Iris pigment epithelial cell (primary cell): Measurements from ENCODE around the gene MUC4.
"Not testable (repeated sequence)": the region's sequence is repeated elsewhere in the genome, so short reads cannot be mapped to it uniquely, and the experiment has no call there.

Experiments
- DNase-seq: peaks from one replicate; pipeline ENCODE4 v3.0.0-alpha.2; 2011; ENCODE audit warnings: low read depth

The MUC4 gene

GRCh38 chr3:195788711-195789581, 22.8 kb downstream of the MUC4 start:
- DNase-seq, result no peak

DNA sequence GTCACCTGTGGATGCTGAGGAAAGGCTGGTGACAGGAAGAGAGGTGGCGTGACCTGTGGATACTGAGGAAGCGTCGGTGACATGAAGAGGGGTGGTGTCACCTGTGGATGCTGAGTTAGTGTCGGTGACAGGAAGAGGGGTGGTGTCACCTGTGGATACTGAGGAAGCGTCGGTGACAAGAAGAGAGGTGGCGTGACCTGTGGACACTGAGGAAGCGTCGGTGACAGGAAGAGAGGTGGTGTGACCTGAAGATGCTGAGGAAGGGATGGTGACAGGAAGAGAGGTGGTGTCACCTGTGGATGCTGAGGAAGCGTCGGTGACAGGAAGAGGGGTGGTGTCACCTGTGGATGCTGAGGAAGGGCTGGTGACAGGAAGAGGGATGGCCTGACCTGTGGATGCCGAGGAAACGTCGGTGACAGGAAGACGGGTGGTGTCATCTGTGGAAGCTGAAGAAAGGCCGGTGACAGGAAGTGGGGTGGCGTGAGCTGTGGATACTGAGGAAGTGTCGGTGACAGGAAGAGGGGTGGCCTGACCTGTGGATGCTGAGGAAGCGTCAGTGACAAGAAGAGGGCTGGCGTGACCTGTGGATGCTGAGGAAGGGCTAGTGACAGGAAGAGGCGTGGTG, 25.8 kb downstream of the MUC4 start:
- not testable (repeated sequence) for DNase-seq

GRCh38 chr3:195784031-195784430, 27.7 kb downstream of the MUC4 start:
- not testable (repeated sequence) for DNase-seq

GRCh38 chr3:195781236-195781635, 30.5 kb downstream of the MUC4 start:
- not testable (repeated sequence) for DNase-seq

- no peak for DNase-seq
Measured at GRCh38 chr3:195777975-195778374, 33.8 kb downstream of the MUC4 start.

- peak; percentile 49 for DNase-seq
Measured at GRCh38 chr3:195774917-195775316, 36.8 kb downstream of the MUC4 start.

GRCh38 chr3:195773956-195774537, 37.7 kb downstream of the MUC4 start:
- DNase-seq, result no peak

GRCh38 chr3:195771646-195772300, 40.0 kb downstream of the MUC4 start:
- DNase-seq, result no peak

DNA sequence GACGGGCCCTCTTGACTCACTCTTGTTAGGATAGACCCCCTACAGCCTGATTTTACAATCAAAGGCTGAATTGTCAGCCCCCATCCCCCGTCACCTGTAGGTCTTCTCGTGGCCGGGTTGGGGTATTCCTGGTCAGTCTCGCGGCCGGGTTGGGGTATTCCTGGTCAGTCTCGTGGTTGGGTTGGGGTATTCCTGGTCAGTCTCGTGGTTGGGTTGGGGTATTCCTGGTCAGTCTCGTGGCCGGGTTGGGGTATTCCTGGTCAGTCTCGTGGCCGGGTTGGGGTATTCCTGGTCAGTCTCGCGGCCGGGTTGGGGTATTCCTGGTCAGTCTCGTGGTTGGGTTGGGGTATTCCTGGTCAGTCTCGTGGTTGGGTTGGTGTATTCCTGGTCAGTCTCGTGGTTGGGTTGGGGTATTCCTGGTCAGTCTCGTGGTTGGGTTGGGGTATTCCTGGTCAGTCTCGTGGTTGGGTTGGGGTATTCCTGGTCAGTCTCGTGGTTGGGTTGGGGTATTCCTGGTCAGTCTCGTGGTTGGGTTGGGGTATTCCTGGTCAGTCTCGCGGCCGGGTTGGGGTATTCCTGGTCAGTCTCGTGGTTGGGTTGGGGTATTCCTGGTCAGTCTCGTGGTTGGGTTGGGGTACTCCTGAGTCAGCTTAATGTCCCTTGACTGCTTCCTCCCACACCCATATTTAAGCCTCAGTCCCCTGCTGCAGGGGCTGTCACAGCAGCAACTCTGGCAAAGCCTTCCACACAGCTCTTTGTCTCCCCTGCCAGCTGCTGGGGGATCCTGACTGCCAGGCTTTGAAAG, 40.7 kb downstream of the MUC4 start:
- not testable (repeated sequence) for DNase-seq

DNA sequence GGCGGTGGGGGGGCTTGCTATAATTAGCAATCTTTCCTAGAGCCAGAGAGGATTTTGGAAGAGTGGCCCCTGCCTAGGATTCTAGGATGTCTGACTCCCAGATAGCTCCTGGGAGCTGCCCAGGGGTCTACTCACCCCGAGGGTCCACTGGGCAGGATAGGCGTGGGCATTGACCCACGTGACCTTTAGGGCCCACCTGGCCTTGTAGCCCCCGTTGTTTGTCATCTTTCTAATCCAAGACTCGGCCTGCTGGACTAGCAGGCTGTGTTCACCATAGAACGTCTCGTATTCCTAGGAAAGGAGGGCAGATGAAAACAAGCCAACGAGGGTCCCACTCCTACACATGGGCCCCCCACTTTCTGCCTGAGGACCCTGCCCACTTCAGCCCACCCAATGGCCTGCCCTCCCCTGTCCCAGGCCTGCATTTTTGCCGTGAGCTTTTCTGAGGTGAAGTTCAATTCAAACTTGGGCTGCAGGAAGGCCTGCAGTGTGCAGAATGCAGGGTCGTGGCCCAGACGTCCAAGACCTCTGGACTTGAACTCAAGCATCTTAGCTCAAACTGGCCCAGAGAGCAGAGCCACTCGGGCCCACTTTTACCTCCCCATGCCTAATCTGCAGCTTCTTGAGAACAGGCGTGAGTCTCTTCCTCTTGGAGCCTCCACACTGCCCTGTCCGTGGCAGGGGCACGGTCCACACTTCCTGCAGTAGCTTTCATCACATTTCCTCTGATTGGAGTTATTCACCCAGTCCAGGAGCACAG, 41.5 kb downstream of the MUC4 start:
- DNase-seq, result no peak

DNA sequence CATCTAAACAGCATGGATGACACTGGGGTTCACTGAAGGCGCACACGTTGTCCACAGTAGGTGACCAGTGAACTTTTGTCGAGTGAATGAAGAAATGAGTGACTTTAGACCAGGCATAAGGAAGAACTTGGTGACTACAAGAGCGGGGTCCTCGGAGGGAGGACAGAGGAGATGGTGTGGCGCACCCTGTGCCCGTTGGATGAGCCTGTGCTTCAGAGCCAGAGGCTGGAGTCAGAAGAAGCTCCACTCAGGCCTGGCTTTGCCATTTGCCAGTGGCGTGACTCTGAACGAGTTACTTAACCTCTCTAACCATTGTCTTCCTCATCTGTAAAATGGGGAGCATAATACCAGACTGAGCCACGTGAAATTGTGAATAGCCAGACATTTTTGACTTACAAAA, 42.2 kb downstream of the MUC4 start:
- no peak for DNase-seq

- DNase-seq, result no peak
Measured at GRCh38 chr3:195768831-195769303, 42.9 kb downstream of the MUC4 start.

- no peak for DNase-seq
Measured at GRCh38 chr3:195768414-195768813, 43.3 kb downstream of the MUC4 start.

DNA sequence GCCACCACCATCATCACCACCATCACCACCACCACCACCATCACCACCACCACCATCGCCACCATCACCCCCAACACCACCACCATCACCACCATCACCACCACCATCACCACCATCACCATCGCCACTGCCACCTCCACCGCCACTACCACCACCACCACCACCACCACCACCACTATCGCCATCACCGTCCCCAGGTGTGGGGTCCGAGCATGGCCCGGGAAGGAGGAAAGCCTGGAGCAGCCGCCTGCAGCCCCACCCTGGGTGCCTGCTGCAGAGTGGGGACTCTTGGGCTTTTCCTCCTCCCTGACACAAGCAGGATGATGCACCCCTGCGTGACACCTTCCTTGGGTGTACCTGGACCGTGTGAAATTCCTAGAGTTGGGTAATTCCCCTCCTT, 43.9 kb downstream of the MUC4 start:
- no peak for DNase-seq

DNA sequence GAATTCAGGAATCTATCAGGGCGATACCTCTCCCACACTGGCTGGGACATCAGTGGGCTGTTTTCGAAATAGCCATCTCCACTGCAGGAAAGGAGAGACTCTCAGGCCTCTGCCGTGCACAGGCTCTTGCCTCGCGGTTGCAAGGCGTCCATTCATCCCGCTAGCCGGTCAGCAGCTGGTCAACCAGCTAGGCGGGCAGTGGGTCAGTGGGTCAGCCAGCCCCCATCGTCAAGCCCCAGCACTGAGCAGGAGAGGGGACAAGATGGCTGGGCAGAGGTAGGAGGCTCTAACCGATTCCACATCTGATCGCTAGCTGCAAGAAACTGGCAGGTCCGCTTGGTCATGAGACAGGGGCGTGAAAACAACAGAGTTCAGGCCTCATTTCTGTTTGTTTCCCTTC, 45.1 kb downstream of the MUC4 start:
- no peak for DNase-seq

DNA sequence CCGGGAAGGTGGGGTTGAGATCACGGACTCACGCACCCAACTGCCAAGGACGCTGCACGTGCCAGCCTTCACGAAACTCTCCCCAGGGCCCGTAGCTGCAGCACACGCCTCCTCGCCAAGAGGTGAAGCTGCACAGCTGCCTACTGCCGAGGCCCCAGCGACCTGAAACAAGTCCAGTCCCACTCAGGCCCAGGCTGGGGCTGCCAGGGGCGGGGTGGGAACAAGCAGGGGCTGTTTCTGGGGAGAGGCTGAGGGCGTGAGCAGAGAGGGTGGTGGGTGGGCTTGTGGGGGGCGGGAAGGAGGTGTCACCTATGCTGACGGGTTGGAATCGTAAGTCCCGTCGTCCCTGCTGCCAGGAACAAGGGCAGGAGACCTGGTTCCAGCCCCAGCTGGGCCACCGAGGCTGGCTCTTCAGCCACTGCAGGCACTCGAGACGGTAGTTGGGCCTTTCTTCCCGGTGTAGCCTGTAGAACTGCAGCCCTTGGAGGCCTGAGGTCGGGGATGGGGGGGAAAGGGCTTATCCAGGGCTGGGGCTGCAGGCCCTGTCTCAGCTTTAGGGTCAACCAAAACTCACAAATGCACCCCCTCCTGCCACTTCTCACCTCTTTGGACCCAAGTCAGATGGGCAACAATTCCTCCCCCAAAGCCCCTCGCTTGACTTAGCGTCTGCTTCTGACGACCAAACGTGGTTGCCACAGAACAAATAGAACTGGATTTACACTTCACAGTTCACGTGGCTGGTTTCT, 46.6 kb downstream of the MUC4 start:
- DNase-seq, result no peak

GRCh38 chr3:195763843-195764825, 47.6 kb downstream of the MUC4 start:
- DNase-seq, result no peak

GRCh38 chr3:195763076-195763830, 48.5 kb downstream of the MUC4 start:
- DNase-seq, result no peak
